Renal pelvis (tissue), 12 donors: Measurements from ENCODE around the gene WNT5B. TPM values are rescaled to one million over a fixed set of nuclear protein-coding genes. Genes with fewer than 3 reads are reported as not detected.
A peak's percentile ranks its signal among the peaks of the same experiment; 100 is the strongest.

Experiments
- DNase-seq: peaks from one replicate; pipeline ENCODE4 v3.0.0-alpha.2; 2013
- long read RNA-seq, 16 experiments: transcript quantifications; one replicate each; lab custom pipeline, GENCODE V29; 2026
- polyA plus RNA-seq, 3 donors: library from polyadenylated mRNA; unstranded; fragments of 120-200 nt; gene quantifications; one replicate each; pipeline ENCODE4 v1.2.1, GENCODE V29; 2013; ENCODE audit not compliant: insufficient read length in 3 of 3

The WNT5B gene
- polyA plus RNA-seq, result 1 to 10 TPM; 5.6 to 8.1 (median 6.4) TPM
- long read RNA-seq, donor 1, result 0 reads
- long read RNA-seq, donor 2, partial matches to known transcripts, result 0 of 1 reads
- long read RNA-seq, donor 2, other reads (novel, unspliced or antisense), result 0 of 1 reads
- long read RNA-seq, donor 3, result 0 reads
- long read RNA-seq, donor 4, partial matches to known transcripts, result 0 of 2 reads
- long read RNA-seq, donor 4, other reads (novel, unspliced or antisense), result 0 of 2 reads
- long read RNA-seq, donor 5, result 0 reads
- long read RNA-seq, donor 6, result 0 reads
- long read RNA-seq, donor 7, partial matches to known transcripts, result 6 of 12 reads
- long read RNA-seq, donor 7, other reads (novel, unspliced or antisense), result 6 of 12 reads
- long read RNA-seq, donor 8, partial matches to known transcripts, result 0 of 1 reads
- long read RNA-seq, donor 8, other reads (novel, unspliced or antisense), result 0 of 1 reads
- long read RNA-seq, donor 9, result 0 reads
- long read RNA-seq, donor 10, result 0 reads
- long read RNA-seq, donor 11, result 0 reads
- long read RNA-seq, donor 12, partial matches to known transcripts, result 0 of 1 reads
- long read RNA-seq, donor 12, other reads (novel, unspliced or antisense), result 0 of 1 reads
- long read RNA-seq, donor 13, result 0 reads
- long read RNA-seq, donor 14, result 0 reads
- long read RNA-seq, donor 15, partial matches to known transcripts, result 0 of 6 reads
- long read RNA-seq, donor 15, other reads (novel, unspliced or antisense), result 5 of 6 reads
- long read RNA-seq, donor 16, partial matches to known transcripts, result 0 of 1 reads
- long read RNA-seq, donor 16, other reads (novel, unspliced or antisense), result 0 of 1 reads

- no peak for DNase-seq
Observed at GRCh38 chr12:1628666-1629337, at the start of gene WNT5B. Gene WNT5B (plus strand): TSS chr12:1629231. CDS start chr12:1631355, 2,124 bp downstream.

- DNase-seq, result no peak
Observed at GRCh38 chr12:1579651-1580435, 49.2 kb upstream of the WNT5B start.

- DNase-seq, result no peak
Observed at GRCh38 chr12:1580526-1580925, 48.5 kb upstream of the WNT5B start.

- DNase-seq, result no peak
Observed at GRCh38 chr12:1581973-1582708, 46.9 kb upstream of the WNT5B start.

- DNase-seq, result no peak
Observed at GRCh38 chr12:1582709-1583050, 46.4 kb upstream of the WNT5B start.

GRCh38 chr12:1583421-1584078, 45.5 kb upstream of the WNT5B start:
- DNase-seq, result no peak

GRCh38 chr12:1584326-1584725, 44.7 kb upstream of the WNT5B start:
- DNase-seq, result no peak

GRCh38 chr12:1587927-1588574, 41.0 kb upstream of the WNT5B start:
- DNase-seq, result no peak

GRCh38 chr12:1588575-1588947, 40.5 kb upstream of the WNT5B start:
- no peak for DNase-seq

GRCh38 chr12:1590221-1590979, 38.6 kb upstream of the WNT5B start:
- DNase-seq, result no peak

GRCh38 chr12:1591034-1591433, 38.0 kb upstream of the WNT5B start:
- DNase-seq, result no peak

- DNase-seq, result no peak
Observed at GRCh38 chr12:1591543-1591942, 37.5 kb upstream of the WNT5B start.

- DNase-seq, result no peak
Observed at GRCh38 chr12:1592444-1593173, 36.4 kb upstream of the WNT5B start.

GRCh38 chr12:1593174-1594005, 35.6 kb upstream of the WNT5B start:
- no peak for DNase-seq

- DNase-seq, result no peak
Observed at GRCh38 chr12:1594006-1594260, 35.1 kb upstream of the WNT5B start.

GRCh38 chr12:1594261-1595025, 34.6 kb upstream of the WNT5B start, which contains the start of gene FBXL14:
Gene FBXL14 (minus strand): TSS chr12:1594581. CDS start chr12:1594066, 515 bp downstream.
- peak; percentile 91 for DNase-seq

- DNase-seq, result no peak
Observed at GRCh38 chr12:1595026-1595561, 33.9 kb upstream of the WNT5B start.
